ENCODE results near the gene DDAH1. TPM values are rescaled to one million over a fixed set of nuclear protein-coding genes. Genes with fewer than 3 reads are reported as not detected.

DDAH1 gene
- total and polyA plus RNA-seq, 4 donors: 25.8 to 42.7 (median 31.7) TPM

- H3K9me3 ChIP-seq (ENCODE audit: control insufficient read depth in 4 of 4, low read length in 3 of 4): no peaks in the 10 kb centered on the region
- WGBS: 72% methylated on average over 1 of the region's 1 CpG
- no peak for TF ChIP-seq HNF4A (conservative IDR thresholded peaks at IDR 0.05)
- TF ChIP-seq RXRA (IDR thresholded peaks at IDR 0.05): no peak
- no peak for TF ChIP-seq HNF4G (IDR thresholded peaks at IDR 0.05)
- TF ChIP-seq CTCF (IDR thresholded peaks at IDR 0.05; ENCODE audit: low read depth, low read length, missing input control): no peak
- TF ChIP-seq YY1 (IDR thresholded peaks at IDR 0.05): no peak
- no peak for TF ChIP-seq MAX (IDR thresholded peaks at IDR 0.05)
- TF ChIP-seq FOXA2 (IDR thresholded peaks at IDR 0.05): no peak
- no peak for TF ChIP-seq ZBTB33 (IDR thresholded peaks at IDR 0.05)
- no peak for TF ChIP-seq NR2F2 (IDR thresholded peaks at IDR 0.05)
- no peak for TF ChIP-seq REST (IDR thresholded peaks at IDR 0.05)
- TF ChIP-seq JUND (IDR thresholded peaks at IDR 0.05): no peak
- TF ChIP-seq GABPA (IDR thresholded peaks at IDR 0.05 in 1 of 2, conservative IDR thresholded peaks at IDR 0.05 in 1 of 2): no peak
- no peak for TF ChIP-seq TAF1 (conservative IDR thresholded peaks at IDR 0.05)
- TF ChIP-seq ATF3 (IDR thresholded peaks at IDR 0.05): no peak
- no peak for TF ChIP-seq SP1 (IDR thresholded peaks at IDR 0.05)
- no peak for TF ChIP-seq FOXA1 (IDR thresholded peaks at IDR 0.05)
- no peak for TF ChIP-seq RAD21 (IDR thresholded peaks at IDR 0.05)
- H3K27me3 ChIP-seq (ENCODE audit: control insufficient read depth in 4 of 4, insufficient read depth in 4 of 4, low read length in 3 of 4): no peaks in the 10 kb centered on the region
- H3K27ac ChIP-seq (ENCODE audit: low read depth in 1 of 2, low read length in 2 of 2): no peak overlapping the region
- H3K4me1 ChIP-seq (ENCODE audit: control insufficient read depth in 4 of 4, insufficient read depth in 4 of 4, low read length in 3 of 4): peaks cover 4 to 23% (median 7%) of the 10 kb centered on the region in 4 donors
- H3K36me3 ChIP-seq (ENCODE audit: control insufficient read depth in 4 of 4, insufficient read depth in 3 of 4, low read depth in 1 of 4, low read length in 3 of 4): no peaks in the 10 kb centered on the region
- no peak for DNase-seq (ENCODE audit: low spot score)
- no peak overlapping the region for H3K4me3 ChIP-seq (ENCODE audit: low read depth in 1 of 3, low read length in 3 of 3)
- H3K9ac ChIP-seq (ENCODE audit: low read depth in 1 of 2, low read length in 2 of 2): no peak overlapping the region
Measured at GRCh38 chr1:85359874-85360721, 104.9 kb downstream of the DDAH1 start.
